HCT116 (cell line): ENCODE data around the gene GSPT1. TPM values are rescaled to one million over a fixed set of nuclear protein-coding genes. Genes with fewer than 3 reads are reported as not detected.

Source experiments
- ATAC-seq: fragments of 200-7000 bp; cut with Tn5 transposase; 2 replicates; pipeline ENCODE4 v1.9.1; 2020; ENCODE audit warnings: mild to moderate bottlenecking, moderate library complexity
- BruUV-seq: library from RNA; stranded (reverse); fragments of 400-500 nt; replicated peaks from 2 replicates; lab custom pipeline; 2021; lab: Mats Ljungman, UMichigan
- CTCF ChIA-PET: fragments of 300-600 bp; sonication (Branson Sonifier 250); formaldehyde crosslinking; loops from one replicate; lab custom pipeline; 2021; ENCODE audit warnings: antibody characterized with exemption; lab: Charles Lee
- POLR2A ChIA-PET: fragments of 300-600, 350-600 bp; sonication (Branson Sonifier 250); formaldehyde crosslinking; loops from one replicate; lab custom pipeline; 2021; ENCODE audit warnings: antibody characterized with exemption; lab: Charles Lee
- RAD21 ChIA-PET, 2 experiments: fragments of 300-600 bp; sonication (Branson Sonifier 250); formaldehyde crosslinking; loops; one replicate each; lab custom pipeline; 2023; ENCODE audit warnings: low total read pairs in 2 of 2; ENCODE audit not compliant: uncharacterized antibody in 2 of 2, unreplicated experiment in 2 of 2, low non-redundant PET in 1 of 2; lab: Charles Lee
- DNase-seq: peaks from one replicate; pipeline ENCODE4 v3.0.0-alpha.2; 2010; ENCODE audit warnings: low read depth, low spot score
- H2AFZ ChIP-seq: fragments of 200-600 bp; shearing (Covaris generic), sonication (generic); 2 replicates; pipeline ENCODE4 v1.6.1; 2017; ENCODE audit warnings: low read depth, mixed run types, mixed read lengths, antibody characterized with exemption, low read length; ENCODE audit not compliant: poor library complexity, severe bottlenecking
- H3K27ac ChIP-seq: 2 replicates; pipeline ENCODE4 v1.5.1; 2012; ENCODE audit warnings: low read depth, low read length
- H3K27me3 ChIP-seq: fragments of 200-600 bp; sonication (generic); 2 replicates; pipeline ENCODE4 v1.6.1; 2016; ENCODE audit warnings: mixed run types, low read length, mixed read lengths; ENCODE audit not compliant: insufficient read depth
- H3K36me3 ChIP-seq, 2 experiments: fragments of 200-500 bp in 1 of 2; fragments of 200-600 bp in 1 of 2; sonication (Bioruptor generic) in 1 of 2; sonication (generic) in 1 of 2; 2 replicates each; pipeline versions ENCODE4 v1.5.1 to v1.6.1; 2014 to 2016; ENCODE audit warnings: low read length in 2 of 2, inconsistent platforms in 1 of 2, mixed read lengths in 1 of 2, mixed run types in 1 of 2; ENCODE audit not compliant: insufficient read depth in 2 of 2, control insufficient read depth in 1 of 2
- H3K4me1 ChIP-seq, 2 experiments: fragments of 200-600 bp in 1 of 2; sonication (generic) in 1 of 2; 2 replicates each; pipeline versions ENCODE4 v1.5.1 to v1.6.1; 2012 to 2017; ENCODE audit warnings: low read length in 2 of 2, inconsistent platforms in 1 of 2, mild to moderate bottlenecking in 1 of 2, mixed read lengths in 1 of 2, mixed run types in 1 of 2, moderate library complexity in 1 of 2; ENCODE audit not compliant: insufficient read depth in 2 of 2, control insufficient read depth in 1 of 2
- H3K4me2 ChIP-seq: fragments of 200-600 bp; sonication (generic); 2 replicates; pipeline ENCODE4 v1.6.1; 2017; ENCODE audit warnings: mixed run types, low read length, mixed read lengths
- H3K4me3 ChIP-seq, 2 experiments: fragments of 200-600 bp in 1 of 2; sonication (generic) in 1 of 2; replicated peaks in 1 of 2; 2 replicates each; pipeline ENCODE4 v1.5.1; 2011 to 2016; ENCODE audit warnings: low read length in 2 of 2, control low read depth in 1 of 2, low read depth in 1 of 2, mild to moderate bottlenecking in 1 of 2, mixed read lengths in 1 of 2, mixed run types in 1 of 2
- H3K79me2 ChIP-seq: fragments of 200-600 bp; sonication (generic); 2 replicates; pipeline ENCODE4 v1.6.1; 2017; ENCODE audit warnings: mild to moderate bottlenecking, mixed run types, low read length, moderate library complexity, mixed read lengths; ENCODE audit not compliant: insufficient read depth
- H3K9ac ChIP-seq: fragments of 200-600 bp; sonication (generic); 2 replicates; pipeline ENCODE4 v1.6.1; 2016; ENCODE audit warnings: low read length, mixed read lengths
- H3K9me2 ChIP-seq: fragments of 200-600 bp; sonication (generic), shearing (Covaris generic); 2 replicates; pipeline ENCODE4 v1.6.1; 2017; ENCODE audit warnings: mixed run types, mild to moderate bottlenecking, moderate library complexity; ENCODE audit not compliant: insufficient read depth
- H3K9me3 ChIP-seq, 2 experiments: fragments of 200-500 bp in 1 of 2; fragments of 200-600 bp in 1 of 2; sonication (Bioruptor generic) in 1 of 2; sonication (generic) in 1 of 2; 2 replicates each; pipeline ENCODE4 v1.6.1; 2014 to 2017; ENCODE audit warnings: low read length in 2 of 2, mixed read lengths in 2 of 2, inconsistent platforms in 1 of 2, low read depth in 1 of 2, mild to moderate bottlenecking in 1 of 2, mixed run types in 1 of 2, moderate library complexity in 1 of 2; ENCODE audit not compliant: control insufficient read depth in 1 of 2, insufficient read depth in 1 of 2
- H4K20me1 ChIP-seq: fragments of 200-600 bp; sonication (generic), shearing (Covaris generic); 2 replicates; pipeline ENCODE4 v1.6.1; 2017; ENCODE audit warnings: mixed run types, mild to moderate bottlenecking, moderate library complexity; ENCODE audit not compliant: insufficient read depth
- ATF3 ChIP-seq: IDR thresholded peaks from 2 replicates; pipeline ENCODE4 v1.6.1; 2012
- CEBPB ChIP-seq: IDR thresholded peaks from 2 replicates; pipeline ENCODE4 v1.6.1; 2012; ENCODE audit warnings: low read depth
- CTCF ChIP-seq, 3 experiments: fragments of 200-600 bp in 1 of 3; sonication (generic) in 1 of 3; IDR thresholded peaks in 2 of 3; conservative IDR thresholded peaks in 1 of 3; 2 replicates each; pipeline ENCODE4 v1.5.1; 2012 to 2017; ENCODE audit warnings: low read depth in 2 of 3, low read length in 2 of 3, antibody characterized with exemption in 1 of 3, borderline replicate concordance in 1 of 3, control low read depth in 1 of 3, mild to moderate bottlenecking in 1 of 3, mixed read lengths in 1 of 3, mixed run types in 1 of 3, moderate library complexity in 1 of 3; ENCODE audit not compliant: insufficient read depth in 1 of 3
- EGR1 ChIP-seq: IDR thresholded peaks from 2 replicates; pipeline ENCODE4 v1.6.1; 2012; ENCODE audit warnings: low read depth
- POLR2A ChIP-seq: IDR thresholded peaks from 2 replicates; pipeline ENCODE4 v1.7.0; 2011; ENCODE audit warnings: borderline replicate concordance; ENCODE audit not compliant: insufficient read depth, insufficient read length; ENCODE audit errors: extremely low read depth
- POLR2AphosphoS5 ChIP-seq: IDR thresholded peaks from 2 replicates; pipeline ENCODE4 v1.6.1; 2011; ENCODE audit warnings: mild to moderate bottlenecking, low read depth, low read length, moderate library complexity
- RAD21 ChIP-seq: IDR thresholded peaks from 2 replicates; pipeline ENCODE4 v1.6.1; 2012; ENCODE audit warnings: low read depth, mild to moderate bottlenecking
- SIN3A ChIP-seq: IDR thresholded peaks from 2 replicates; pipeline ENCODE4 v1.6.1; 2012; ENCODE audit warnings: low read depth
- SRF ChIP-seq: IDR thresholded peaks from 2 replicates; pipeline ENCODE4 v1.6.1; 2012; ENCODE audit warnings: low read depth
- TCF7L2 ChIP-seq: IDR thresholded peaks from 2 replicates; pipeline ENCODE4 v1.7.0; 2011; ENCODE audit warnings: borderline replicate concordance, inconsistent platforms; ENCODE audit not compliant: insufficient read depth, insufficient read length; ENCODE audit errors: extremely low read depth
- YY1 ChIP-seq: IDR thresholded peaks from 2 replicates; pipeline ENCODE4 v1.6.1; 2011; ENCODE audit warnings: low read length, low read depth, moderate library complexity, mild to moderate bottlenecking; ENCODE audit not compliant: insufficient replicate concordance; ENCODE audit errors: extremely low read depth
- intact Hi-C: fragments of 100-400 bp; cut with micrococcal nuclease; formaldehyde crosslinking; loops from 2 replicates; pipeline ENCODE4 v1.10.0; 2022
- total RNA-seq: library from RNA; stranded (reverse); gene quantifications from one replicate; pipeline ENCODE4 v1.2.1, GENCODE V29; 2021; ENCODE audit not compliant: unreplicated experiment

Gene GSPT1
- total RNA-seq, 1 experiment from 2014 or later = 148 TPM

GRCh38 chr16:11886881-11887280 lies 28.9 kb downstream of the GSPT1 start:
- BruUV-seq = no TSS peak
- TF ChIP-seq RAD21 (no peak), CEBPB (no peak), CTCF (IDR thresholded peaks at IDR 0.05 in 2 of 3, conservative IDR thresholded peaks at IDR 0.05 in 1 of 3; ENCODE audit: borderline replicate concordance in 1 of 3, insufficient read depth in 1 of 3, low read depth in 2 of 3, low read length in 2 of 3) (no peak), TCF7L2 (no peak), YY1 (no peak), SIN3A (no peak)
- DNase-seq (no peak), ATAC-seq (no peak)
- Histone ChIP-seq H3K9me2 (no peaks in the 10 kb centered on the region), H3K4me1 (no peaks in the 10 kb centered on the region), H3K4me3 (no peak overlapping the region), H3K79me2 (peaks cover 39% of the 10 kb centered on the region), H3K9ac (no peak overlapping the region), H3K4me2 (no peak overlapping the region), H3K27me3 (no peaks in the 10 kb centered on the region), H3K9me3 (no peaks in the 10 kb centered on the region), H3K27ac (no peak overlapping the region), H3K36me3 (peaks cover 56 to 59% of the 10 kb centered on the region in 2 experiments), H2AFZ (no peak overlapping the region), H4K20me1 (peaks cover 11% of the 10 kb centered on the region; the same call in 1 of the 2 replicates)
- RAD21 ChIA-PET = no interaction called here
- POLR2A ChIA-PET = no interaction called here
- CTCF ChIA-PET = no interaction called here
- intact Hi-C loops = no loop called here

- ATAC-seq = no peak
- CTCF ChIA-PET = no interaction called here
Measured at GRCh38 chr16:11884035-11884434, 31.7 kb downstream of the GSPT1 start.

More at GRCh38 chr16:11884035-11884434, 31.7 kb downstream of the GSPT1 start:
- POLR2A ChIA-PET = no interaction called here
- H3K4me3 ChIP-seq = no peak overlapping the region
- H3K9ac ChIP-seq = no peak overlapping the region
- intact Hi-C loops = no loop called here
- H3K36me3 ChIP-seq = peaks cover 57 to 65% of the 10 kb centered on the region in 2 experiments
- H3K9me3 ChIP-seq = no peaks in the 10 kb centered on the region
- H3K9me2 ChIP-seq = no peaks in the 10 kb centered on the region
- no peaks in the 10 kb centered on the region for H3K4me1 ChIP-seq
- BruUV-seq = no TSS peak
- no peak overlapping the region for H3K4me2 ChIP-seq
- H3K79me2 ChIP-seq = peaks cover 57% of the 10 kb centered on the region
- DNase-seq = no peak
- RAD21 ChIA-PET = no interaction called here
- peaks cover 14% of the 10 kb centered on the region; the same call in 1 of the 2 replicates for H4K20me1 ChIP-seq
- H2AFZ ChIP-seq = no peak overlapping the region
- H3K27ac ChIP-seq = no peak overlapping the region
- TF ChIP-seq EGR1 (no peak), ATF3 (no peak), POLR2AphosphoS5 (no peak), SRF (no peak), POLR2A (no peak), TCF7L2 (no peak)
- no peaks in the 10 kb centered on the region for H3K27me3 ChIP-seq
